Neural progenitor cell (in vitro differentiated cells): Measurements from ENCODE around the gene SLC25A13.

Experiments
- EZH2 ChIP-seq: fragments of 200-600 bp; sonication (generic); IDR thresholded peaks from 2 replicates; pipeline ENCODE4 v1.6.1; 2017; ENCODE audit warnings: antibody characterized with exemption, mild to moderate bottlenecking, moderate library complexity
- TF ChIP-seq, protein P1 (sequence below): fragments of 200-600 bp; sonication (generic); IDR thresholded peaks from 2 replicates; pipeline ENCODE4 v1.5.1; 2017; ENCODE audit warnings: antibody characterized with exemption, mild to moderate bottlenecking

DNA sequence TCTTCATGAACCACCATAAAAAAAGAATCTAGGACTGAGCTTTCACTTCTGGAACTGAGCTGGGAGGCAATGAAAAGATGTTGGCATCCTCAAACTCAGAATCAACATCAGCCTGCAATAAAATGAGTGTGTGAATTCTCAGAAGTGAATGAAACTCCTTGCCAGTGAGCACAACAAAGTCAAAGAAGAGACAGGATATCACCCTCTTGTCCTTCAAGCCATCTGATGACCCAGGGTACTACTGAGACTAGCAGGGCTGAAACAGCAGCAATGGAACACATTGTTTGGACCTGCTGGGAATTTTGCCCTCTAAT, 13.0 kb downstream of the SLC25A13 start:
- TF ChIP-seq, protein P1, sequence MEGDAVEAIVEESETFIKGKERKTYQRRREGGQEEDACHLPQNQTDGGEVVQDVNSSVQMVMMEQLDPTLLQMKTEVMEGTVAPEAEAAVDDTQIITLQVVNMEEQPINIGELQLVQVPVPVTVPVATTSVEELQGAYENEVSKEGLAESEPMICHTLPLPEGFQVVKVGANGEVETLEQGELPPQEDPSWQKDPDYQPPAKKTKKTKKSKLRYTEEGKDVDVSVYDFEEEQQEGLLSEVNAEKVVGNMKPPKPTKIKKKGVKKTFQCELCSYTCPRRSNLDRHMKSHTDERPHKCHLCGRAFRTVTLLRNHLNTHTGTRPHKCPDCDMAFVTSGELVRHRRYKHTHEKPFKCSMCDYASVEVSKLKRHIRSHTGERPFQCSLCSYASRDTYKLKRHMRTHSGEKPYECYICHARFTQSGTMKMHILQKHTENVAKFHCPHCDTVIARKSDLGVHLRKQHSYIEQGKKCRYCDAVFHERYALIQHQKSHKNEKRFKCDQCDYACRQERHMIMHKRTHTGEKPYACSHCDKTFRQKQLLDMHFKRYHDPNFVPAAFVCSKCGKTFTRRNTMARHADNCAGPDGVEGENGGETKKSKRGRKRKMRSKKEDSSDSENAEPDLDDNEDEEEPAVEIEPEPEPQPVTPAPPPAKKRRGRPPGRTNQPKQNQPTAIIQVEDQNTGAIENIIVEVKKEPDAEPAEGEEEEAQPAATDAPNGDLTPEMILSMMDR = no peak
- TF ChIP-seq EZH2 = no peak
